Liver (tissue), 10 donors: ENCODE results near the gene AGGF1. TPM values are rescaled to one million over a fixed set of nuclear protein-coding genes. Genes with fewer than 3 reads are reported as not detected.
"Not testable (repeated sequence)": the region's sequence is repeated elsewhere in the genome, so short reads cannot be mapped to it uniquely, and the experiment has no call there.

ENCODE experiments used
- DNase-seq: peaks from one replicate; pipeline ENCODE4 v3.0.0-alpha.2; 2017; ENCODE audit warnings: low spot score
- H3K27ac ChIP-seq, 2 donors: one replicate each; pipeline ENCODE4 v1.7.0; 2013; ENCODE audit warnings: inconsistent platforms in 2 of 2, low read length in 2 of 2, control low read depth in 1 of 2, low read depth in 1 of 2, mild to moderate bottlenecking in 1 of 2
- H3K27me3 ChIP-seq, 4 donors: one replicate each; pipeline versions ENCODE4 v1.6.1 to v1.7.0; 2013; ENCODE audit warnings: low read length in 3 of 4, inconsistent platforms in 1 of 4, mild to moderate bottlenecking in 1 of 4, moderate library complexity in 1 of 4; ENCODE audit not compliant: control insufficient read depth in 4 of 4, insufficient read depth in 4 of 4
- H3K36me3 ChIP-seq, 4 donors: one replicate each; pipeline versions ENCODE4 v1.6.1 to v1.7.0; 2013; ENCODE audit warnings: low read length in 3 of 4, mild to moderate bottlenecking in 3 of 4, low read depth in 1 of 4, moderate library complexity in 1 of 4; ENCODE audit not compliant: control insufficient read depth in 4 of 4, insufficient read depth in 3 of 4
- H3K4me1 ChIP-seq, 4 donors: one replicate each; pipeline versions ENCODE4 v1.6.1 to v1.7.0; 2013; ENCODE audit warnings: low read length in 3 of 4, mild to moderate bottlenecking in 3 of 4, moderate library complexity in 1 of 4; ENCODE audit not compliant: control insufficient read depth in 4 of 4, insufficient read depth in 4 of 4
- H3K4me3 ChIP-seq, 3 donors: one replicate each; pipeline versions ENCODE4 v1.6.1 to v1.7.0; 2013; ENCODE audit warnings: low read length in 3 of 3, control low read depth in 1 of 3, low read depth in 1 of 3, mild to moderate bottlenecking in 1 of 3
- H3K9ac ChIP-seq, 2 donors: one replicate each; pipeline ENCODE4 v1.7.0; 2013; ENCODE audit warnings: low read length in 2 of 2, mild to moderate bottlenecking in 2 of 2, moderate library complexity in 2 of 2, control low read depth in 1 of 2, low read depth in 1 of 2
- H3K9me3 ChIP-seq, 4 donors: one replicate each; pipeline versions ENCODE4 v1.6.1 to v1.7.0; 2013; ENCODE audit warnings: low read length in 3 of 4; ENCODE audit not compliant: control insufficient read depth in 4 of 4
- HNF4A ChIP-seq, 2 donors: conservative IDR thresholded peaks; 2 replicates each; pipeline ENCODE4 v1.6.1; 2016; ENCODE audit warnings: antibody characterized with exemption in 2 of 2, mild to moderate bottlenecking in 2 of 2
- JUND ChIP-seq, 2 donors: IDR thresholded peaks; 2 replicates each; pipeline ENCODE4 v1.6.1; 2016; ENCODE audit warnings: antibody characterized with exemption in 2 of 2
- NR2F2 ChIP-seq: IDR thresholded peaks from 2 replicates; pipeline ENCODE4 v1.6.1; 2016; ENCODE audit warnings: antibody characterized with exemption
- RAD21 ChIP-seq, 2 donors: IDR thresholded peaks; 2 replicates each; pipeline ENCODE4 v1.6.1; 2016; ENCODE audit warnings: antibody characterized with exemption in 2 of 2, mild to moderate bottlenecking in 2 of 2
- REST ChIP-seq: IDR thresholded peaks from 2 replicates; pipeline ENCODE4 v1.6.1; 2016; ENCODE audit warnings: antibody characterized with exemption, mild to moderate bottlenecking
- RXRA ChIP-seq, 2 donors: IDR thresholded peaks; 2 replicates each; pipeline ENCODE4 v1.6.1; 2017 to 2018; ENCODE audit warnings: antibody characterized with exemption in 2 of 2, mild to moderate bottlenecking in 1 of 2
- SP1 ChIP-seq: IDR thresholded peaks from 2 replicates; pipeline ENCODE4 v1.6.1; 2018; ENCODE audit warnings: antibody characterized with exemption, mild to moderate bottlenecking
- WGBS: extraction: QIAGEN DNeasy Blood & Tissue Kit; methylation state at CpG from one replicate; pipeline ENCODE4 v1.1.7; 2013; 5-methylcytosine and 5-hydroxymethylcytosine counted together
- polyA plus RNA-seq, 2 donors: library from polyadenylated mRNA; stranded (reverse) in 1 of 2; unstranded in 1 of 2; fragments of 200-250 nt in 1 of 2; fragments of >200 nt in 1 of 2; fragmentation: Nextera tagmentation in 1 of 2; extraction: Ambion mirVana in 1 of 2; gene quantifications; one replicate each; pipeline versions ENCODE4 v1.2.1 to v1.2.3, GENCODE V29; 2013 to 2015
- small RNA-seq: library from RNA; depleted of rRNA; stranded (forward); fragments of <200 nt; gene quantifications from one replicate; pipeline ENCODE3, GENCODE V24; 2014
- total RNA-seq, 2 donors: library from RNA; depleted of rRNA; stranded (reverse); fragments of >200 nt; gene quantifications; one replicate each; pipeline ENCODE4 v1.2.3, GENCODE V29; 2014
- TF ChIP-seq, protein P1 (sequence below): IDR thresholded peaks from 2 replicates; pipeline ENCODE4 v1.6.1; 2016; ENCODE audit warnings: antibody characterized with exemption
- donor health status: healthy.
- donor health status: healthy.
- donor health status: healthy.
- donor health status: healthy.
- donor health status: healthy.

Gene AGGF1
- total and polyA plus RNA-seq, 4 donors: 7.2 to 16.7 (median 15.1) TPM

GRCh38 chr5:77102549-77102948 lies 72.3 kb downstream of the AGGF1 start:
- H3K9me3 ChIP-seq: no peaks in the 10 kb centered on the region
- H3K36me3 ChIP-seq: peaks cover 0 to 3% (median 0%) of the 10 kb centered on the region in 4 donors
- H3K4me3 ChIP-seq: no peak overlapping the region
- H3K27me3 ChIP-seq: no peaks in the 10 kb centered on the region
- 95% methylated on average over 7 of the region's 7 CpGs for WGBS
- H3K4me1 ChIP-seq: no peaks in the 10 kb centered on the region
- no peak for TF ChIP-seq RXRA (IDR thresholded peaks at IDR 0.05)
- DNase-seq: no peak
- no peak overlapping the region for H3K9ac ChIP-seq
- H3K27ac ChIP-seq: no peak overlapping the region

GRCh38 chr5:77103457-77103856 lies 73.3 kb downstream of the AGGF1 start:
- no peak for DNase-seq

DNA sequence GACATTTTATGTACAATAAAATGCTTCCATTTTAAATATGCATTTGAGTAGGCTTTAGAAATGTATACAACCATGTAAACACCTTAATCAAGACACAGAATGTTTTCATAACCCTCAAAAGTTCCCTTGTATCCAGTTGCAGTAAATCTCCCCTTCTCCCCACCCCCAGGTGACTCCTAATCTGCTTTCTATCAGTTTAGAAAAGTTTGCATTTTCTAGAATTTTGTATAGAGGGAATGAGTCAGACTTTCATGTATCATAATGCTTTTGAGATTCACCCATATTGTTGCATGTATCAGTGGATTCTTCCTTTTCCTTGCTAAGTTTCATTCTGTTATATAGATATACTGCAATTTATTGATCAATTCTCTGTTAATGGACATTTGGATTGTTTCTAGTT lies 74.6 kb downstream of the AGGF1 start:
- no peak overlapping the region for H3K9ac ChIP-seq
- H3K9me3 ChIP-seq: no peaks in the 10 kb centered on the region
- H3K27ac ChIP-seq: no peak overlapping the region
- no peak for DNase-seq
- H3K36me3 ChIP-seq: peaks cover 0 to 3% (median 0%) of the 10 kb centered on the region in 4 donors
- no peaks in the 10 kb centered on the region for H3K4me1 ChIP-seq
- no peak overlapping the region for H3K4me3 ChIP-seq
- no peak for TF ChIP-seq SP1
- no peak for TF ChIP-seq JUND (IDR thresholded peaks at IDR 0.05)
- TF ChIP-seq HNF4A (conservative IDR thresholded peaks at IDR 0.05): no peak
- no peaks in the 10 kb centered on the region for H3K27me3 ChIP-seq

More at GRCh38 chr5:77103457-77103856, 73.3 kb downstream of the AGGF1 start:
- no peaks in the 10 kb centered on the region for H3K27me3 ChIP-seq
- TF ChIP-seq REST (no peak), RAD21 (IDR thresholded peaks at IDR 0.05) (no peak), NR2F2 (no peak), SP1 (no peak)
- TF ChIP-seq, protein P1, sequence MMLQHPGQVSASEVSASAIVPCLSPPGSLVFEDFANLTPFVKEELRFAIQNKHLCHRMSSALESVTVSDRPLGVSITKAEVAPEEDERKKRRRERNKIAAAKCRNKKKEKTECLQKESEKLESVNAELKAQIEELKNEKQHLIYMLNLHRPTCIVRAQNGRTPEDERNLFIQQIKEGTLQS: no peak
- no peak overlapping the region for H3K9ac ChIP-seq
- no peaks in the 10 kb centered on the region for H3K4me1 ChIP-seq
- H3K9me3 ChIP-seq: no peaks in the 10 kb centered on the region
- H3K36me3 ChIP-seq: peaks cover 0 to 3% (median 0%) of the 10 kb centered on the region in 4 donors
- H3K4me3 ChIP-seq: no peak overlapping the region
- WGBS: 95% methylated on average over 1 of the region's 1 CpG
- no peak overlapping the region for H3K27ac ChIP-seq

GRCh38 chr5:77107035-77107434 lies 76.8 kb downstream of the AGGF1 start:
- H3K9me3 ChIP-seq, H3K4me3 ChIP-seq, H3K4me1 ChIP-seq, H3K27me3 ChIP-seq, H3K9ac ChIP-seq, H3K27ac ChIP-seq, H3K36me3 ChIP-seq, DNase-seq: not testable (repeated sequence)
- WGBS: 95% methylated on average over 4 of the region's 4 CpGs

Small RNA genes lying within 50 kb of the gene (small RNA-seq; reads per million reads assigned to genes)
- gene SNORA47: 245 reads per million, percentile 98 among the genes with 10 or more reads in this experiment

Other genes starting within 250 kb of the AGGF1 start
- gene F2RL1, start 211.4 kb upstream of the AGGF1 start, total RNA-seq: 1 to 10 TPM; 3.1 to 3.8 TPM
- 1 to 10 TPM; 7.7 to 8.9 TPM for gene F2RL1, start 211.4 kb upstream of the AGGF1 start, polyA plus RNA-seq
- under 1 TPM; 0.33 TPM for gene S100Z, start 180.4 kb upstream of the AGGF1 start, total RNA-seq
- under 1 TPM in 1 of 2 donors, not detected in 1; 0.05 TPM for gene S100Z, start 180.4 kb upstream of the AGGF1 start, polyA plus RNA-seq
- 100 to 1,000 TPM in 1 of 2 donors, 10 to 100 TPM in 1; 77.4 to 159 TPM for gene CRHBP, start 77.4 kb upstream of the AGGF1 start, total RNA-seq
- 100 to 1,000 TPM in 1 of 2 donors, 10 to 100 TPM in 1; 37.3 to 106 TPM for gene CRHBP, start 77.4 kb upstream of the AGGF1 start, polyA plus RNA-seq
- 1 to 10 TPM; 2.1 to 2.8 TPM for gene ZBED3, start 56.9 kb downstream of the AGGF1 start, total RNA-seq
- gene ZBED3, start 56.9 kb downstream of the AGGF1 start, polyA plus RNA-seq: 1 to 10 TPM; 5.2 TPM
- gene PDE8B, start 180.3 kb downstream of the AGGF1 start, total RNA-seq: under 1 TPM; 0.19 to 0.59 TPM
- gene PDE8B, start 180.3 kb downstream of the AGGF1 start, polyA plus RNA-seq: under 1 TPM; 0.39 to 0.82 TPM